Liver (tissue), 3 donors: ENCODE data around the gene RANBP17.

Experiments
- CTCF ChIP-seq: fragments of 150-350 bp; IDR thresholded peaks from 2 replicates; pipeline ENCODE4 v1.5.1; 2017; ENCODE audit warnings: improper control_type of control experiment, low read depth, low read length; ENCODE audit not compliant: missing input control
- HNF4G ChIP-seq: IDR thresholded peaks from 2 replicates; pipeline ENCODE4 v1.6.1; 2016; ENCODE audit warnings: antibody characterized with exemption
- donor health status: healthy.
- donor health status: healthy.

GRCh38 chr5:171323007-171323406, 461.2 kb downstream of the RANBP17 start:
- no peak for TF ChIP-seq CTCF
- no peak for TF ChIP-seq HNF4G
